ENCODE results near the gene LRRC28.

DNA sequence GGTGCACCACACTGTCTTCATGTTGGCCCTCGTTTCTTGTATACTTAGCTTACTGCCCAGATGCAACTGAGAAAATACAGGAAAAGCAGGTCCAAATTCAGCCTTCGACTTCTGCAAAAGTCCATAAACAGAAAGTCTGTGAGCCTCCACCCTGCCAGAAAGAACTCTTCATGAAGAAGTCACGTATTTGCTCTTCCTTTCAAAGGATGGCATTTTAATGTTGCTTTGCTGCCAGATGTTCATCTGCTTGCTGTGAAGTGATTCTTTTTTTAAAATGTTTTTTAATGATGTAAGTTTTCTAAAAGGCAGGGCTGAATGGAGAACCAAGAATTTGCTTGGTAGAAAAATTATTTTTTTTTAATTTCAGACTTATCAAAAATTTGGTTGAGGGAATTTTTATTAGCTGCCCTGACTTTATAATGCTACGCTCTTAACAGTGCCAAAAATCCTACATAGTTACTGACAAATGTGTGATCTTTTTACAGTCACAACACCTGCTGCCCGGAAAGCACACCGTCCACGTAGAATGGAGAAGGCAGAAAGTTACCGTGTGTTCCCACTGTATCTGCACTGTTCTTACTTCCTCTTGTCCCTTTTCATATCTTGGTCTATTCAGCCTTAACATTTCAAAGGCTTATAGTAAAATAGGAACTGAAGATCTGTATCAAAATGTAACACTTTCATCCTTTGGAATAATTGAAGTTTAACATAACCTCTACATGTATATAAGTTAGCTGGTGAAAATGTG is 136.3 kb downstream of the LRRC28 start:
- TF ChIP-seq, protein P1, sequence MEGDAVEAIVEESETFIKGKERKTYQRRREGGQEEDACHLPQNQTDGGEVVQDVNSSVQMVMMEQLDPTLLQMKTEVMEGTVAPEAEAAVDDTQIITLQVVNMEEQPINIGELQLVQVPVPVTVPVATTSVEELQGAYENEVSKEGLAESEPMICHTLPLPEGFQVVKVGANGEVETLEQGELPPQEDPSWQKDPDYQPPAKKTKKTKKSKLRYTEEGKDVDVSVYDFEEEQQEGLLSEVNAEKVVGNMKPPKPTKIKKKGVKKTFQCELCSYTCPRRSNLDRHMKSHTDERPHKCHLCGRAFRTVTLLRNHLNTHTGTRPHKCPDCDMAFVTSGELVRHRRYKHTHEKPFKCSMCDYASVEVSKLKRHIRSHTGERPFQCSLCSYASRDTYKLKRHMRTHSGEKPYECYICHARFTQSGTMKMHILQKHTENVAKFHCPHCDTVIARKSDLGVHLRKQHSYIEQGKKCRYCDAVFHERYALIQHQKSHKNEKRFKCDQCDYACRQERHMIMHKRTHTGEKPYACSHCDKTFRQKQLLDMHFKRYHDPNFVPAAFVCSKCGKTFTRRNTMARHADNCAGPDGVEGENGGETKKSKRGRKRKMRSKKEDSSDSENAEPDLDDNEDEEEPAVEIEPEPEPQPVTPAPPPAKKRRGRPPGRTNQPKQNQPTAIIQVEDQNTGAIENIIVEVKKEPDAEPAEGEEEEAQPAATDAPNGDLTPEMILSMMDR (conservative IDR thresholded peaks at IDR 0.05; ENCODE audit: low read depth, low read length): no peak
- TF ChIP-seq EZH2 (IDR thresholded peaks at IDR 0.05; ENCODE audit: borderline replicate concordance, low read depth, low read length, poor library complexity, severe bottlenecking): no peak
